CD14-positive monocyte (primary cell): ENCODE measurements around the gene NLGN1. TPM values are rescaled to one million over a fixed set of nuclear protein-coding genes. Genes with fewer than 3 reads are reported as not detected.

ENCODE experiments used
- DNase-seq, 3 donors: peaks; one replicate each; pipeline ENCODE4 v3.0.0-alpha.2; 2011 to 2022
- H2AFZ ChIP-seq: 2 replicates; pipeline ENCODE4 v1.6.0; 2012; ENCODE audit warnings: mild to moderate bottlenecking, low read depth, low read length, inconsistent platforms; ENCODE audit not compliant: insufficient read depth, poor library complexity, severe bottlenecking
- H3K27ac ChIP-seq, 2 donors: 1 replicate in 1 of 2; 2 replicates in 1 of 2; pipeline ENCODE4 v1.5.1; 2012 to 2013; ENCODE audit warnings: low read length in 2 of 2, control low read depth in 1 of 2, inconsistent platforms in 1 of 2, low read depth in 1 of 2, mild to moderate bottlenecking in 1 of 2
- H3K27me3 ChIP-seq, 2 donors: one replicate each; pipeline versions ENCODE4 v1.6.0 to v1.6.1; 2011 to 2013; ENCODE audit warnings: low read length in 2 of 2; ENCODE audit not compliant: control insufficient read depth in 2 of 2, insufficient read depth in 2 of 2
- H3K36me3 ChIP-seq, 2 donors: replicated peaks in 1 of 2; 1 replicate in 1 of 2; 2 replicates in 1 of 2; pipeline versions ENCODE4 v1.5.1 to v1.6.1; 2012 to 2013; ENCODE audit warnings: low read length in 2 of 2, control low read depth in 1 of 2, inconsistent platforms in 1 of 2, mild to moderate bottlenecking in 1 of 2; ENCODE audit not compliant: insufficient read depth in 2 of 2, control insufficient read depth in 1 of 2
- H3K4me1 ChIP-seq, 2 donors: 1 replicate in 1 of 2; 2 replicates in 1 of 2; pipeline versions ENCODE4 v1.5.1 to v1.6.1; 2012 to 2013; ENCODE audit warnings: low read length in 2 of 2, control low read depth in 1 of 2, inconsistent platforms in 1 of 2, mild to moderate bottlenecking in 1 of 2, moderate library complexity in 1 of 2; ENCODE audit not compliant: insufficient read depth in 2 of 2, control insufficient read depth in 1 of 2
- H3K4me2 ChIP-seq: replicated peaks from 2 replicates; pipeline ENCODE3; 2012; ENCODE audit warnings: low read length, moderate library complexity, mild to moderate bottlenecking; ENCODE audit not compliant: poor library complexity, severe bottlenecking; ENCODE audit errors: extremely low read depth
- H3K4me3 ChIP-seq, 3 experiments: fragments of 200-600 bp in 1 of 3; sonication (generic) in 1 of 3; replicated peaks in 1 of 3; 1 replicate in 2 of 3; 2 replicates in 1 of 3; pipeline ENCODE4 v1.5.1; 2011 to 2013; ENCODE audit warnings: low read length in 3 of 3, mild to moderate bottlenecking in 3 of 3, control low read depth in 2 of 3, low read depth in 2 of 3, inconsistent platforms in 1 of 3, moderate library complexity in 1 of 3
- H3K79me2 ChIP-seq: 2 replicates; pipeline ENCODE4 v1.6.0; 2012; ENCODE audit warnings: mild to moderate bottlenecking, control low read depth, inconsistent platforms, low read length, moderate library complexity; ENCODE audit not compliant: insufficient read depth
- H3K9ac ChIP-seq: 2 replicates; pipeline ENCODE4 v1.6.0; 2017; ENCODE audit warnings: low read length, mild to moderate bottlenecking; ENCODE audit not compliant: insufficient read depth, poor library complexity, severe bottlenecking
- H3K9me3 ChIP-seq, 2 donors: replicated peaks in 1 of 2; 1 replicate in 1 of 2; 2 replicates in 1 of 2; pipeline versions ENCODE4 v1.5.1 to v1.6.1; 2012 to 2013; ENCODE audit warnings: low read length in 2 of 2, control low read depth in 1 of 2; ENCODE audit not compliant: control insufficient read depth in 1 of 2, insufficient read depth in 1 of 2
- H4K20me1 ChIP-seq: 2 replicates; pipeline ENCODE4 v1.6.0; 2012; ENCODE audit warnings: mild to moderate bottlenecking, low read length, control low read depth, moderate library complexity; ENCODE audit not compliant: insufficient read depth
- H3K27ac Mint-ChIP-seq, 7 donors: one replicate each; pipeline ENCODE4 v1.8.0; 2020; ENCODE audit warnings: mild to moderate bottlenecking in 7 of 7, mixed read lengths in 7 of 7, moderate library complexity in 6 of 7, inconsistent platforms in 2 of 7
- H3K27me3 Mint-ChIP-seq, 3 donors: one replicate each; pipeline ENCODE4 v1.8.0; 2021 to 2022; ENCODE audit warnings: low read depth in 3 of 3, mild to moderate bottlenecking in 3 of 3, mixed read lengths in 3 of 3, moderate library complexity in 3 of 3, inconsistent platforms in 1 of 3
- H3K36me3 Mint-ChIP-seq, 2 donors: one replicate each; pipeline ENCODE4 v1.8.0; 2020; ENCODE audit warnings: mixed read lengths in 2 of 2, inconsistent platforms in 1 of 2, mild to moderate bottlenecking in 1 of 2
- H3K4me1 Mint-ChIP-seq: one replicate; pipeline ENCODE4 v1.8.0; 2020; ENCODE audit warnings: mild to moderate bottlenecking, mixed read lengths
- H3K4me3 Mint-ChIP-seq, 2 donors: one replicate each; pipeline ENCODE4 v1.8.0; 2020; ENCODE audit warnings: mild to moderate bottlenecking in 2 of 2, mixed read lengths in 2 of 2, moderate library complexity in 1 of 2
- H3K9me3 Mint-ChIP-seq, 7 donors: one replicate each; pipeline ENCODE4 v1.8.0; 2020 to 2022; ENCODE audit warnings: mixed read lengths in 7 of 7, mild to moderate bottlenecking in 6 of 7, moderate library complexity in 6 of 7, inconsistent platforms in 2 of 7
- WGBS: methylation state at CpG from one replicate; pipeline ENCODE4 v1.1.5; 2013; ENCODE audit warnings: missing lambda C conversion rate; ENCODE audit not compliant: insufficient coverage; 5-methylcytosine and 5-hydroxymethylcytosine counted together
- intact Hi-C, 2 donors: fragments of 100-400 bp; cut with micrococcal nuclease; formaldehyde crosslinking; loops; one replicate each; pipeline versions ENCODE4 v1.15.0 to v1.15.1; 2023
- polyA plus RNA-seq, 3 donors: library from polyadenylated mRNA; depleted of rRNA in 1 of 3; unstranded in 2 of 3; stranded (reverse) in 1 of 3; fragments of 300-500 nt in 2 of 3; fragments of >200 nt in 1 of 3; fragmentation: Illumina TruSeq in 2 of 3; gene quantifications; 1 replicate in 2 of 3; 2 replicates in 1 of 3; pipeline ENCODE4 v1.2.3, GENCODE V29; 2012 to 2021
- TF ChIP-seq, protein P1 (sequence below): fragments of 200-600 bp; IDR thresholded peaks from one replicate; pipeline ENCODE4 v1.8.0; 2022; ENCODE audit warnings: antibody characterized with exemption, mild to moderate bottlenecking

The NLGN1 gene
- polyA plus RNA-seq, 3 donors, result not detected

DNA sequence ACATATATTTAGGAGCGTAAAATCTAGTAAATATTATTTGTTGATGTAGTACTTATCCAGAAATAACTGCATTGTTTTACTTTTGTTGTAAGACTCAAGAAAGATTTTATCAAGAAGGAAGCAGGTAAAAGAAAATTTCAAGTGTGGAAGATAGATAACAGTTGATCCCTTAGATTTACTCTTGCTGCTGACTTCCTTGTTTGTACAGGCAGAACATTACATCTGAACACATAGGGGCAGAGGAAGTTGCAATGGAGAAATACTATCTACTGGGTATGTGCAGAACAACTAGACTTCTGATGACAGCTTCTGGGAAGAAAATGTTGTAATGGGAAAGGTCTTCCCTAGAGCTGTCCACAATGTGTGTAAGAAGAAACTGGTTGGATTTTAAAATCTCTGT, 350.6 kb downstream of the NLGN1 start:
- Mint-ChIP-seq H3K36me3 (no peaks in the 10 kb centered on the region), H3K27ac (no peak overlapping the region), H3K9me3 (no peaks in the 10 kb centered on the region), H3K27me3 (no peaks in the 10 kb centered on the region), H3K4me3 (no peak overlapping the region), H3K4me1 (no peaks in the 10 kb centered on the region)
- Histone ChIP-seq H3K4me3 (no peak overlapping the region), H3K4me1 (no peaks in the 10 kb centered on the region), H3K79me2 (no peaks in the 10 kb centered on the region), H3K27ac (no peak overlapping the region), H3K36me3 (no peaks in the 10 kb centered on the region), H4K20me1 (no peaks in the 10 kb centered on the region), H3K4me2 (no peak overlapping the region), H3K9me3 (no peaks in the 10 kb centered on the region), H2AFZ (no peak overlapping the region), H3K9ac (no peak overlapping the region), H3K27me3 (no peaks in the 10 kb centered on the region)
- TF ChIP-seq, protein P1, sequence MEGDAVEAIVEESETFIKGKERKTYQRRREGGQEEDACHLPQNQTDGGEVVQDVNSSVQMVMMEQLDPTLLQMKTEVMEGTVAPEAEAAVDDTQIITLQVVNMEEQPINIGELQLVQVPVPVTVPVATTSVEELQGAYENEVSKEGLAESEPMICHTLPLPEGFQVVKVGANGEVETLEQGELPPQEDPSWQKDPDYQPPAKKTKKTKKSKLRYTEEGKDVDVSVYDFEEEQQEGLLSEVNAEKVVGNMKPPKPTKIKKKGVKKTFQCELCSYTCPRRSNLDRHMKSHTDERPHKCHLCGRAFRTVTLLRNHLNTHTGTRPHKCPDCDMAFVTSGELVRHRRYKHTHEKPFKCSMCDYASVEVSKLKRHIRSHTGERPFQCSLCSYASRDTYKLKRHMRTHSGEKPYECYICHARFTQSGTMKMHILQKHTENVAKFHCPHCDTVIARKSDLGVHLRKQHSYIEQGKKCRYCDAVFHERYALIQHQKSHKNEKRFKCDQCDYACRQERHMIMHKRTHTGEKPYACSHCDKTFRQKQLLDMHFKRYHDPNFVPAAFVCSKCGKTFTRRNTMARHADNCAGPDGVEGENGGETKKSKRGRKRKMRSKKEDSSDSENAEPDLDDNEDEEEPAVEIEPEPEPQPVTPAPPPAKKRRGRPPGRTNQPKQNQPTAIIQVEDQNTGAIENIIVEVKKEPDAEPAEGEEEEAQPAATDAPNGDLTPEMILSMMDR, result no peak
- intact Hi-C loops, result no loop called here
- no CpG with 5 or more reads among the region's 1 CpG for WGBS
- DNase-seq, result no peak

GRCh38 chr3:173750095-173750494, 352.6 kb downstream of the NLGN1 start:
- no peak for DNase-seq
- Histone ChIP-seq H3K27me3 (no peaks in the 10 kb centered on the region), H2AFZ (no peak overlapping the region), H3K4me3 (no peak overlapping the region), H3K9me3 (no peaks in the 10 kb centered on the region), H3K4me2 (no peak overlapping the region), H3K36me3 (no peaks in the 10 kb centered on the region), H3K27ac (no peak overlapping the region), H3K9ac (no peak overlapping the region), H3K4me1 (no peaks in the 10 kb centered on the region), H3K79me2 (no peaks in the 10 kb centered on the region), H4K20me1 (no peaks in the 10 kb centered on the region)
- H3K9me3 Mint-ChIP-seq, result peaks cover 0 to 3% (median 0%) of the 10 kb centered on the region in 7 donors
- H3K4me1 Mint-ChIP-seq, result no peaks in the 10 kb centered on the region
- H3K27ac Mint-ChIP-seq, result no peak overlapping the region
- H3K36me3 Mint-ChIP-seq, result no peaks in the 10 kb centered on the region
- H3K27me3 Mint-ChIP-seq, result no peaks in the 10 kb centered on the region
- TF ChIP-seq, protein P1, result no peak
- intact Hi-C loops, result no loop called here
- H3K4me3 Mint-ChIP-seq, result no peak overlapping the region
- WGBS, result 67% methylated on average over 1 of the region's 2 CpGs
